ENCODE data around the gene NINL. TPM values are rescaled to one million over a fixed set of nuclear protein-coding genes. Genes with fewer than 3 reads are reported as not detected.
"Not testable (repeated sequence)": the region's sequence is repeated elsewhere in the genome, so short reads cannot be mapped to it uniquely, and the experiment has no call there.

The NINL gene
- polyA plus RNA-seq, 3 donors = 41.8 to 60.2 (median 57.6) TPM

GRCh38 chr20:25567286-25567685, 18.0 kb downstream of the NINL start:
- DNase-seq (ENCODE audit: extremely low read depth in 1 of 11, low read depth in 9 of 11, low spot score in 4 of 11) = no peak

- DNase-seq (ENCODE audit: extremely low read depth in 1 of 11, low read depth in 9 of 11, low spot score in 4 of 11) = no peak
These were observed 18.5 kb downstream of the NINL start for GRCh38 chr20:25566821-25567220.

- DNase-seq (ENCODE audit: extremely low read depth in 1 of 11, low read depth in 9 of 11, low spot score in 4 of 11) = no peak
These were observed 19.7 kb downstream of the NINL start for GRCh38 chr20:25565578-25566157.

GRCh38 chr20:25563876-25564275, 21.5 kb downstream of the NINL start:
- no peak for DNase-seq (ENCODE audit: extremely low read depth in 1 of 11, low read depth in 9 of 11, low spot score in 4 of 11)

GRCh38 chr20:25563362-25563761, 22.0 kb downstream of the NINL start:
- no peak for DNase-seq (ENCODE audit: extremely low read depth in 1 of 11, low read depth in 9 of 11, low spot score in 4 of 11)

- DNase-seq (ENCODE audit: extremely low read depth in 1 of 11, low read depth in 9 of 11, low spot score in 4 of 11) = not testable (repeated sequence)
These were observed 23.6 kb downstream of the NINL start for GRCh38 chr20:25561771-25562170.

GRCh38 chr20:25553819-25554296, 31.5 kb downstream of the NINL start:
- peak in 2 of 11 donors; percentile 36 to 54 for DNase-seq (ENCODE audit: extremely low read depth in 1 of 11, low read depth in 9 of 11, low spot score in 4 of 11)

- no peak for DNase-seq (ENCODE audit: extremely low read depth in 1 of 11, low read depth in 9 of 11, low spot score in 4 of 11)
These were observed 32.4 kb downstream of the NINL start for GRCh38 chr20:25552977-25553376.

GRCh38 chr20:25551413-25552215, 33.7 kb downstream of the NINL start:
- DNase-seq (ENCODE audit: extremely low read depth in 1 of 11, low read depth in 9 of 11, low spot score in 4 of 11) = no peak

GRCh38 chr20:25550645-25551337, 34.5 kb downstream of the NINL start:
- DNase-seq (ENCODE audit: extremely low read depth in 1 of 11, low read depth in 9 of 11, low spot score in 4 of 11) = not testable (repeated sequence)

GRCh38 chr20:25549843-25550477, 35.4 kb downstream of the NINL start:
- DNase-seq (ENCODE audit: extremely low read depth in 1 of 11, low read depth in 9 of 11, low spot score in 4 of 11) = no peak

- no peak for DNase-seq (ENCODE audit: extremely low read depth in 1 of 11, low read depth in 9 of 11, low spot score in 4 of 11)
These were observed 36.1 kb downstream of the NINL start for GRCh38 chr20:25549172-25549773.

GRCh38 chr20:25548613-25549086, 36.7 kb downstream of the NINL start:
- no peak for DNase-seq (ENCODE audit: extremely low read depth in 1 of 11, low read depth in 9 of 11, low spot score in 4 of 11)

GRCh38 chr20:25547999-25548398, 37.3 kb downstream of the NINL start:
- no peak for DNase-seq (ENCODE audit: extremely low read depth in 1 of 11, low read depth in 9 of 11, low spot score in 4 of 11)

GRCh38 chr20:25547063-25547462, 38.3 kb downstream of the NINL start:
- DNase-seq (ENCODE audit: extremely low read depth in 1 of 11, low read depth in 9 of 11, low spot score in 4 of 11) = no peak

- DNase-seq (ENCODE audit: extremely low read depth in 1 of 11, low read depth in 9 of 11, low spot score in 4 of 11) = no peak
These were observed 39.3 kb downstream of the NINL start for GRCh38 chr20:25546048-25546447.

- DNase-seq (ENCODE audit: extremely low read depth in 1 of 11, low read depth in 9 of 11, low spot score in 4 of 11) = no peak
These were observed 40.2 kb downstream of the NINL start for GRCh38 chr20:25545171-25545570.

- DNase-seq (ENCODE audit: extremely low read depth in 1 of 11, low read depth in 9 of 11, low spot score in 4 of 11) = no peak
These were observed 40.6 kb downstream of the NINL start for GRCh38 chr20:25544734-25545133.

GRCh38 chr20:25544311-25544710, 41.0 kb downstream of the NINL start:
- no peak for DNase-seq (ENCODE audit: extremely low read depth in 1 of 11, low read depth in 9 of 11, low spot score in 4 of 11)

Data from renal cortex interstitium (tissue), 11 donors.